Natural killer cell (primary cell): Measurements from ENCODE around the gene KLRC1. TPM values are rescaled to one million over a fixed set of nuclear protein-coding genes. Genes with fewer than 3 reads are reported as not detected.
"Not testable (repeated sequence)": the region's sequence is repeated elsewhere in the genome, so short reads cannot be mapped to it uniquely, and the experiment has no call there.

Experiments
- ATAC-seq, 3 donors: fragments of 150-1000 bp in 2 of 3; fragments of 200-7000 bp in 1 of 3; cut with Tn5 transposase; 1 replicate in 1 of 3; 2 replicates in 2 of 3; pipeline ENCODE4 v1.10.0; 2021; ENCODE audit warnings: mild to moderate bottlenecking in 2 of 3, moderate library complexity in 2 of 3
- DNase-seq, 2 donors: peaks; one replicate each; pipeline versions ENCODE4 v3.0.0 to v3.0.0-alpha.2; 2013 to 2021; ENCODE audit warnings: mixed read lengths in 1 of 2
- H3K27ac ChIP-seq: one replicate; pipeline ENCODE4 v1.5.1; 2013; ENCODE audit warnings: mild to moderate bottlenecking, low read length
- H3K27me3 ChIP-seq: one replicate; pipeline ENCODE4 v1.6.1; 2013; ENCODE audit warnings: low read length; ENCODE audit not compliant: control insufficient read depth, insufficient read depth
- H3K36me3 ChIP-seq: one replicate; pipeline ENCODE4 v1.6.1; 2013; ENCODE audit warnings: low read length; ENCODE audit not compliant: control insufficient read depth, insufficient read depth
- H3K4me1 ChIP-seq: one replicate; pipeline ENCODE4 v1.6.1; 2013; ENCODE audit warnings: low read length; ENCODE audit not compliant: control insufficient read depth, insufficient read depth
- H3K4me3 ChIP-seq: one replicate; pipeline ENCODE4 v1.5.1; 2013; ENCODE audit warnings: low read length
- H3K9me3 ChIP-seq: one replicate; pipeline ENCODE4 v1.6.1; 2013; ENCODE audit warnings: low read length; ENCODE audit not compliant: control insufficient read depth, insufficient read depth
- H3K27ac Mint-ChIP-seq, 2 donors: one replicate each; pipeline ENCODE4 v1.8.0; 2022; ENCODE audit warnings: mild to moderate bottlenecking in 2 of 2, mixed read lengths in 2 of 2, moderate library complexity in 1 of 2
- H3K27me3 Mint-ChIP-seq, 2 donors: one replicate each; pipeline ENCODE4 v1.8.0; 2022; ENCODE audit warnings: low read depth in 2 of 2, mixed read lengths in 2 of 2
- H3K36me3 Mint-ChIP-seq: one replicate; pipeline ENCODE4 v1.8.0; 2022; ENCODE audit warnings: mixed read lengths
- H3K4me1 Mint-ChIP-seq, 2 donors: one replicate each; pipeline ENCODE4 v1.8.0; 2022; ENCODE audit warnings: mixed read lengths in 2 of 2
- H3K4me3 Mint-ChIP-seq: one replicate; pipeline ENCODE4 v1.8.0; 2022; ENCODE audit warnings: mild to moderate bottlenecking, moderate library complexity, mixed read lengths
- H3K9me3 Mint-ChIP-seq, 2 donors: one replicate each; pipeline ENCODE4 v1.8.0; 2022; ENCODE audit warnings: mixed read lengths in 2 of 2
- WGBS: methylation state at CpG from one replicate; pipeline ENCODE4 v1.1.7; 2013; ENCODE audit warnings: missing lambda C conversion rate; ENCODE audit not compliant: insufficient coverage; 5-methylcytosine and 5-hydroxymethylcytosine counted together
- intact Hi-C: fragments of 100-400 bp; cut with micrococcal nuclease; formaldehyde crosslinking; loops from one replicate; pipeline ENCODE4 v1.14.2; 2022
- total RNA-seq, 4 donors: library from RNA; stranded (reverse); fragments of 120-200 nt in 1 of 4; gene quantifications; one replicate each; pipeline versions ENCODE4 v1.2.3 to v1.2.4, GENCODE V29; 2013 to 2022
- TF ChIP-seq, protein P1 (sequence below): fragments of 200-600 bp; IDR thresholded peaks from one replicate; pipeline ENCODE4 v1.8.0; 2022; ENCODE audit warnings: antibody characterized with exemption

KLRC1 gene
- total RNA-seq, 3 donors from 2014 or later (not counting 1 experiment from before 2014, with no cell fraction given), result 30.0 to 180 (median 83.1) TPM

DNA sequence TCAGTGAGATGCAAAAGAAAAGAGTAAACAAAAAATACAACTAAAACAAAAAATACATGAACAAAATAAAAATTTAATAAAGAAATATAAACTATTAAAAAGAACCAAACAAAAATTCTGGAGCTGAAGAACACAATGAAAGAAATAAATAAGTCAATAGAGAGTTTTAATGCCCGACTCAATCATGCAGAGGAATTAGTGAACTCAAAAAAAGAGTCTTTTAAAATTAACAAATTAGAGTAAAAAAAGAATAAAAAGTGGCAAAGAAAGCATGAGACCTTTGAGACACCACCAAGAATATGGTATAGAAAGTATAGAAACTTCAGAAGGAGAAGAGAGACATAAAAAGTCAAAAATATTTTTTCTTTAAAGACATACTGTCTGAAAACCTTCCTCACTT is 2.6 kb upstream of the KLRC1 start:
- Mint-ChIP-seq H3K9me3 (peaks cover 7 to 14% of the 10 kb centered on the region in 2 donors), H3K36me3 (peaks cover 32% of the 10 kb centered on the region), H3K4me3 (no peak overlapping the region), H3K27me3 (no peaks in the 10 kb centered on the region), H3K27ac (no peak overlapping the region), H3K4me1 (peaks cover 27 to 40% of the 10 kb centered on the region in 2 donors)
- H3K27me3 ChIP-seq, result no peaks in the 10 kb centered on the region
- no peak overlapping the region for H3K4me3 ChIP-seq
- DNase-seq (no peak), ATAC-seq (no peak)
- no CpG with 5 or more reads among the region's 1 CpG for WGBS
- intact Hi-C loops, result no loop called here
- H3K27ac ChIP-seq, result no peak overlapping the region
- no peaks in the 10 kb centered on the region for H3K36me3 ChIP-seq
- peaks cover 15% of the 10 kb centered on the region for H3K4me1 ChIP-seq
- peaks cover 11% of the 10 kb centered on the region for H3K9me3 ChIP-seq
- TF ChIP-seq, protein P1, sequence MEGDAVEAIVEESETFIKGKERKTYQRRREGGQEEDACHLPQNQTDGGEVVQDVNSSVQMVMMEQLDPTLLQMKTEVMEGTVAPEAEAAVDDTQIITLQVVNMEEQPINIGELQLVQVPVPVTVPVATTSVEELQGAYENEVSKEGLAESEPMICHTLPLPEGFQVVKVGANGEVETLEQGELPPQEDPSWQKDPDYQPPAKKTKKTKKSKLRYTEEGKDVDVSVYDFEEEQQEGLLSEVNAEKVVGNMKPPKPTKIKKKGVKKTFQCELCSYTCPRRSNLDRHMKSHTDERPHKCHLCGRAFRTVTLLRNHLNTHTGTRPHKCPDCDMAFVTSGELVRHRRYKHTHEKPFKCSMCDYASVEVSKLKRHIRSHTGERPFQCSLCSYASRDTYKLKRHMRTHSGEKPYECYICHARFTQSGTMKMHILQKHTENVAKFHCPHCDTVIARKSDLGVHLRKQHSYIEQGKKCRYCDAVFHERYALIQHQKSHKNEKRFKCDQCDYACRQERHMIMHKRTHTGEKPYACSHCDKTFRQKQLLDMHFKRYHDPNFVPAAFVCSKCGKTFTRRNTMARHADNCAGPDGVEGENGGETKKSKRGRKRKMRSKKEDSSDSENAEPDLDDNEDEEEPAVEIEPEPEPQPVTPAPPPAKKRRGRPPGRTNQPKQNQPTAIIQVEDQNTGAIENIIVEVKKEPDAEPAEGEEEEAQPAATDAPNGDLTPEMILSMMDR, result no peak

DNA sequence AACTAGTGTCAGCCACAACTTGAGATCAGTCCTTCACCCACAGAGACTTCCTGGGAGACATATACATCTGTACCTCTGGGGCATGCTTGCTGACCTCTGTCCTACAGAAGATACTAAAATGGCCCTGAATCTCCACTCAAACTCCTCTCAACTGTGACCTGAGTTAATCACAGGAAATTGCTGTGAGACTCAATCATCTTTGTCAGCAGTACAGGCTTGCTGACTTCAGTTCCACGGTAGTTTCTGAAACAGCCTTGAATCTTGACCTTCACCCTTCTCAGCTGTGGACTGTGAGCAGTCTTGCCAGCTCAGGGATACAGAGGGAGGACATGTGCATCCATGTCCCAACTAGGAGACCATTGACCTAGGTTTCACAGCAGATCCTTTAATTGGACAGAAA is 1.4 kb upstream of the KLRC1 start:
- ATAC-seq (peak; percentile 30 to 49 (median 35)), DNase-seq (no peak)
- Histone ChIP-seq H3K4me1 (peaks cover 15% of the 10 kb centered on the region), H3K9me3 (peaks cover 11% of the 10 kb centered on the region), H3K27ac (peak overlapping the region; percentile 20), H3K36me3 (peaks cover 6% of the 10 kb centered on the region), H3K4me3 (no peak overlapping the region), H3K27me3 (no peaks in the 10 kb centered on the region)
- intact Hi-C loops, result loop anchor here (5.0 kb wide), 5 partner anchors 57 to 217 kb away; partner anchors contain the start of gene KLRD1
- Mint-ChIP-seq H3K4me1 (peaks cover 27 to 47% of the 10 kb centered on the region in 2 donors), H3K4me3 (peak overlapping the region; percentile 17), H3K36me3 (peaks cover 26% of the 10 kb centered on the region), H3K9me3 (peaks cover 7 to 14% of the 10 kb centered on the region in 2 donors), H3K27ac (peak overlapping the region; percentile 28 to 90), H3K27me3 (no peaks in the 10 kb centered on the region)
- WGBS, result 36% methylated on average over 1 of the region's 1 CpG
- TF ChIP-seq, protein P1, result no peak

GRCh38 chr12:10448236-10448635 is 4.9 kb downstream of the KLRC1 start:
- H3K4me3 Mint-ChIP-seq, result peak overlapping the region; percentile 30
- TF ChIP-seq, protein P1, result no peak

GRCh38 chr12:10446052-10446451 is 7.1 kb downstream of the KLRC1 start:
- H3K4me3 ChIP-seq, H3K9me3 ChIP-seq, H3K27ac ChIP-seq, H3K27me3 ChIP-seq, DNase-seq, H3K9me3 Mint-ChIP-seq, intact Hi-C loops, H3K36me3 Mint-ChIP-seq, H3K4me3 Mint-ChIP-seq, H3K27me3 Mint-ChIP-seq: not testable (repeated sequence)
- 35% methylated on average over 3 of the region's 5 CpGs for WGBS
- Histone ChIP-seq H3K36me3 (peaks cover 25% of the 10 kb centered on the region), H3K4me1 (peaks cover 12% of the 10 kb centered on the region)
- Mint-ChIP-seq H3K27ac (peak overlapping the region; percentile 18 to 86), H3K4me1 (peaks cover 0 to 24% of the 10 kb centered on the region in 2 donors)
- ATAC-seq, result peak; percentile 73 to 79 (median 75)

More at GRCh38 chr12:10448236-10448635, 4.9 kb downstream of the KLRC1 start:
- peaks cover 0 to 23% of the 10 kb centered on the region in 2 donors for H3K4me1 Mint-ChIP-seq
- intact Hi-C loops, result no loop called here
- Histone ChIP-seq H3K4me3 (no peak overlapping the region), H3K36me3 (peaks cover 25% of the 10 kb centered on the region), H3K9me3 (no peaks in the 10 kb centered on the region), H3K4me1 (peaks cover 12% of the 10 kb centered on the region), H3K27ac (peak overlapping the region; percentile 11), H3K27me3 (no peaks in the 10 kb centered on the region)
- 63% methylated on average over 1 of the region's 4 CpGs for WGBS
- H3K36me3 Mint-ChIP-seq, result no peaks in the 10 kb centered on the region
- peak in 1 of 2 donors; percentile 9 for DNase-seq
- no peaks in the 10 kb centered on the region for H3K9me3 Mint-ChIP-seq
- H3K27ac Mint-ChIP-seq, result peak overlapping the region in 1 of 2 donors; percentile 86
- ATAC-seq, result peak in 1 of 3 donors; percentile 13
- H3K27me3 Mint-ChIP-seq, result no peaks in the 10 kb centered on the region

DNA sequence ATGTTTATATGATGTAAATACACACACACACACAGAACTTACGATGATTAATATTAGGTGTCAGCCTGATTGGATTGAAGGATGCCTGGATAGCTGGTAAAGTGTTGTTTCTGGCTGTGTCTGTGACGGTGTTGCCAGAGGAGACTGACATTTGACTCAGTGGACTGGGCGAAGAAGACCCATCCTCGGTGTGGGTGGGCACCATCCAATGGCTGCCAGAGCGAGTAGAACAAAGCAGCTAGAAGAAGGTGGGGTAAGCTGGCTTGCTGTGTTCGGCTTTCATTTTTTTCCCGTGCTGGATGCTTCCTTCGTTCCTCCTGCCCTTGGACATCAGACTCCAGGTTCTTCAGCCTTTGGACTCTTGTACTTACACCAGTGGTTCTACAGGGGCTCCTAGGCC is 12.0 kb downstream of the KLRC1 start:
- H3K27ac Mint-ChIP-seq, result peak overlapping the region in 1 of 2 donors; percentile 52
- H3K27me3 ChIP-seq, ATAC-seq, H3K4me3 ChIP-seq, DNase-seq, H3K9me3 ChIP-seq, H3K4me1 Mint-ChIP-seq, H3K36me3 ChIP-seq, H3K27me3 Mint-ChIP-seq, H3K4me3 Mint-ChIP-seq, intact Hi-C loops, H3K36me3 Mint-ChIP-seq, H3K4me1 ChIP-seq, H3K9me3 Mint-ChIP-seq, H3K27ac ChIP-seq: not testable (repeated sequence)
- WGBS, result 92% methylated on average over 7 of the region's 8 CpGs

- H3K4me1 ChIP-seq, H3K4me3 ChIP-seq, H3K36me3 Mint-ChIP-seq, H3K27ac Mint-ChIP-seq, H3K27me3 Mint-ChIP-seq, DNase-seq, H3K27me3 ChIP-seq, H3K4me3 Mint-ChIP-seq, H3K9me3 Mint-ChIP-seq, intact Hi-C loops, H3K36me3 ChIP-seq, H3K27ac ChIP-seq, H3K9me3 ChIP-seq: not testable (repeated sequence)
- peaks cover 0 to 12% of the 10 kb centered on the region in 2 donors for H3K4me1 Mint-ChIP-seq
- no CpG with 5 or more reads among the region's 2 CpGs for WGBS
- ATAC-seq, result peak in 1 of 3 donors; percentile 37
These were observed 13.4 kb downstream of the KLRC1 start for GRCh38 chr12:10439608-10440274.
